ENCODE results near the gene AP4S1. TPM values are rescaled to one million over a fixed set of nuclear protein-coding genes. Genes with fewer than 3 reads are reported as not detected.

AP4S1 gene
- total RNA-seq, 2 donors from 2014 or later: 7.6 to 11.1 TPM

DNA sequence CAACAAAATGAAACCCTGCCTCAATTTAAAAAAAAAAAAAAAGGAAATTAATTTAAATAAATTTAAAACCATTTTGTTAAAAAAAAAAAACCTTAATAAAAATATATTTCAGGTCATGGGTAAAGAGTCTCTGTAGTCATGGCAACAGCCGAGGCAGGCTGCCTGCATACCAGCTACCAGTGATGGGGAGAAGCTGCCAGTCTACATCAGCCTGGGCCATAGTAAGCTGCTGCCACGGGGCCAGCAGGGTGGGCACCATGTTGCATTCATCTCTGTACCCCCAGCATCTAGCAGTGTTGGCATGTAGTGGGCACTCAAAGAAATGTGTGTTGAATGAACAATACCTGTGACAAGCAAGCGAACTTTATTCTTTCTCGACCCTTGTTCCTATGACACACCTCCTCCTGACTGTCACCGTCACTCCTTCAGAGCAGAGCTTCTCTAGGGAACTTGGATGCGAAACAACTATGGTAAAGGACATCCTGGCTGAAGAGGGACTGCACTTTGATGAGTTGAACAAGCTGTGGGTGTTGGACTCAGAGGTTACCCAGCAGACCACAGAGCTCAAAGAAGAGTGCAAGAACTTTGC, 7.3 kb upstream of the AP4S1 start:
- no peak for DNase-seq
- no peak overlapping the region for H3K4me3 ChIP-seq (ENCODE audit: low read length)
- H3K9me3 Mint-ChIP-seq: no peaks in the 10 kb centered on the region
- peak overlapping the region; percentile 22 for H3K27ac Mint-ChIP-seq
- no peaks in the 10 kb centered on the region for H3K27me3 ChIP-seq (ENCODE audit: control insufficient read depth, insufficient read depth, low read length, poor library complexity, severe bottlenecking)
- peaks cover 9% of the 10 kb centered on the region for H3K4me1 Mint-ChIP-seq
- no peaks in the 10 kb centered on the region for H3K27me3 Mint-ChIP-seq (ENCODE audit: insufficient read depth)
- H3K36me3 Mint-ChIP-seq (ENCODE audit: low read depth): peaks cover 36% of the 10 kb centered on the region
- 95 to 100% methylated on average over 2 to 6 of the region's 6 CpGs for WGBS, 2 experiments (ENCODE audit: insufficient coverage in 1 of 2, insufficient read length in 1 of 2)
- no peak overlapping the region for H3K4me3 Mint-ChIP-seq
- no peaks in the 10 kb centered on the region for H3K4me1 ChIP-seq (ENCODE audit: control insufficient read depth, insufficient read depth, low read length)
- H3K36me3 ChIP-seq (ENCODE audit: control insufficient read depth, insufficient read depth, low read length): peaks cover 59% of the 10 kb centered on the region
- no peak overlapping the region for H3K27ac ChIP-seq (ENCODE audit: low read depth, low read length)
- H3K9me3 ChIP-seq (ENCODE audit: control insufficient read depth, low read length): peaks cover 6% of the 10 kb centered on the region
- TF ChIP-seq, protein P1, sequence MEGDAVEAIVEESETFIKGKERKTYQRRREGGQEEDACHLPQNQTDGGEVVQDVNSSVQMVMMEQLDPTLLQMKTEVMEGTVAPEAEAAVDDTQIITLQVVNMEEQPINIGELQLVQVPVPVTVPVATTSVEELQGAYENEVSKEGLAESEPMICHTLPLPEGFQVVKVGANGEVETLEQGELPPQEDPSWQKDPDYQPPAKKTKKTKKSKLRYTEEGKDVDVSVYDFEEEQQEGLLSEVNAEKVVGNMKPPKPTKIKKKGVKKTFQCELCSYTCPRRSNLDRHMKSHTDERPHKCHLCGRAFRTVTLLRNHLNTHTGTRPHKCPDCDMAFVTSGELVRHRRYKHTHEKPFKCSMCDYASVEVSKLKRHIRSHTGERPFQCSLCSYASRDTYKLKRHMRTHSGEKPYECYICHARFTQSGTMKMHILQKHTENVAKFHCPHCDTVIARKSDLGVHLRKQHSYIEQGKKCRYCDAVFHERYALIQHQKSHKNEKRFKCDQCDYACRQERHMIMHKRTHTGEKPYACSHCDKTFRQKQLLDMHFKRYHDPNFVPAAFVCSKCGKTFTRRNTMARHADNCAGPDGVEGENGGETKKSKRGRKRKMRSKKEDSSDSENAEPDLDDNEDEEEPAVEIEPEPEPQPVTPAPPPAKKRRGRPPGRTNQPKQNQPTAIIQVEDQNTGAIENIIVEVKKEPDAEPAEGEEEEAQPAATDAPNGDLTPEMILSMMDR (conservative IDR thresholded peaks at IDR 0.05): no peak
- no peak overlapping the region for H3K9ac ChIP-seq (ENCODE audit: extremely low read depth, low read length, poor library complexity, severe bottlenecking)

DNA sequence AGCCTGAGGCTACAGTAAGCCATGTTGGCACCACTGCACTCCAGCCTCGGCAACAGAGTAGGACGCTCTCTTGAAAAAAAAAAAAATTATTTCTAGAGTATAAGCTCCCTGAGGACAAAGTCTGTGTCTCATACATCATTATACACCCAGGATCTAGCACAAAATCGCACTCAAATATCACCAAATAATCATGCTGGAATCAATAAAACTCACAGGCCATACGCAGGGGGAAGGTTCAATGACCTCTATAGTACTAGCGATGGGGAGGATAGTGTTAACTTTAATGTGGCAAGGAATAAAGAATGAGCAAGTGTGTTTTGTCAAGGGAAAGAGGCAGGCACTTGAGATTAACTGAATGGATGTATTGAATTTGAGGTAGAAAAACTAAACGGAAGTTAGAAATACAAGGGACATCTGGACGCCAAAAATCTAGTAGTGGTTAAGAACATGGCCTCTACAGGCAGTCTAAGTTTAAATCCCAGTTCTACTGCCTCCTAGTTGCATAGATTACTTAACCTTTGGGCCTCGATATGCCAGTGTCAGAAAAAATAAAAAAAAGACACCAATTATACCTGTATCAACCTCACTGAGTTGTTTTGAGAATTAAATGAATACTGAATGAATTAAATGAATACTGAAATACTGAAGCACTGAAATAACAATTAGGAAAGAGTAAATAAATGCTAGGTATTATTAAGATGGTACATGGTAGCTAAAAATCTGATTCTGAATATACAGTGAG, 4.4 kb upstream of the AP4S1 start:
- peaks cover 20% of the 10 kb centered on the region for H3K4me1 Mint-ChIP-seq
- H3K27me3 ChIP-seq (ENCODE audit: control insufficient read depth, insufficient read depth, low read length, poor library complexity, severe bottlenecking): no peaks in the 10 kb centered on the region
- TF ChIP-seq, protein P1 (conservative IDR thresholded peaks at IDR 0.05): no peak
- H3K9ac ChIP-seq (ENCODE audit: extremely low read depth, low read length, poor library complexity, severe bottlenecking): no peak overlapping the region
- H3K27ac ChIP-seq (ENCODE audit: low read depth, low read length): no peak overlapping the region
- no peak for DNase-seq
- peaks cover 5% of the 10 kb centered on the region for H3K9me3 ChIP-seq (ENCODE audit: control insufficient read depth, low read length)
- H3K36me3 ChIP-seq (ENCODE audit: control insufficient read depth, insufficient read depth, low read length): peaks cover 53% of the 10 kb centered on the region
- no peaks in the 10 kb centered on the region for H3K27me3 Mint-ChIP-seq (ENCODE audit: insufficient read depth)
- 96 to 100% methylated on average over 6 to 8 of the region's 8 CpGs for WGBS, 2 experiments (ENCODE audit: insufficient coverage in 1 of 2, insufficient read length in 1 of 2)
- peaks cover 33% of the 10 kb centered on the region for H3K36me3 Mint-ChIP-seq (ENCODE audit: low read depth)
- H3K27ac Mint-ChIP-seq: peak overlapping the region; percentile 7
- no peak overlapping the region for H3K4me3 Mint-ChIP-seq
- H3K4me3 ChIP-seq (ENCODE audit: low read length): peak overlapping the region; percentile 62
- no peaks in the 10 kb centered on the region for H3K9me3 Mint-ChIP-seq
- no peaks in the 10 kb centered on the region for H3K4me1 ChIP-seq (ENCODE audit: control insufficient read depth, insufficient read depth, low read length)

DNA sequence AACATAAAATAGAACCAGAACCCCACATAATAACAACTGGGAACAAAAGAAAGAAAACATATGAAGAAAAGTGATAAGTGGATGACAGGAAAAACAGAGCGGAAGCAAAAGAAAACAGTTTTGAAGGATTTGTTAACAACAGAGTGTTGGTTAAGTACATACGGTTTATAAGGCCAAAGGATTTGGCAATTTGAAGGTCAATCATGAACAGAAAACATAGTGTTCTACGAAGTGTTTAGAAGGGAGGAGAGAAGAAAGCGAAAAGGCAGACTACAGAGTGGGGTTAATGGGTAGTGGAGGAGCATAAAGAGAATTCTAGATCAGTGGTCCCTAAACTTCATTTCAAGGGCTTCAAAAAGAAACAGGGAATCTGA, 3.9 kb upstream of the AP4S1 start:
- Histone ChIP-seq H3K36me3 (ENCODE audit: control insufficient read depth, insufficient read depth, low read length) (peaks cover 53% of the 10 kb centered on the region), H3K4me1 (ENCODE audit: control insufficient read depth, insufficient read depth, low read length) (no peaks in the 10 kb centered on the region), H3K27me3 (ENCODE audit: control insufficient read depth, insufficient read depth, low read length, poor library complexity, severe bottlenecking) (no peaks in the 10 kb centered on the region), H3K4me3 (ENCODE audit: low read length) (peak overlapping the region; percentile 62), H3K27ac (ENCODE audit: low read depth, low read length) (no peak overlapping the region), H3K9ac (ENCODE audit: extremely low read depth, low read length, poor library complexity, severe bottlenecking) (no peak overlapping the region), H3K9me3 (ENCODE audit: control insufficient read depth, low read length) (peaks cover 5% of the 10 kb centered on the region)
- Mint-ChIP-seq H3K27me3 (ENCODE audit: insufficient read depth) (no peaks in the 10 kb centered on the region), H3K9me3 (no peaks in the 10 kb centered on the region), H3K27ac (peak overlapping the region; percentile 7), H3K4me3 (no peak overlapping the region), H3K4me1 (peaks cover 20% of the 10 kb centered on the region), H3K36me3 (ENCODE audit: low read depth) (peaks cover 33% of the 10 kb centered on the region)
- TF ChIP-seq, protein P1 (conservative IDR thresholded peaks at IDR 0.05): no peak
- no peak for DNase-seq
- 98% methylated on average over 4 of the region's 4 CpGs for WGBS, 2 experiments (ENCODE audit: insufficient coverage in 1 of 2, insufficient read length in 1 of 2)
